NCI-H2107 (cell line): Measurements from ENCODE around the gene CELF2.
A peak's percentile ranks its signal among the peaks of the same experiment; 100 is the strongest.

Experiments used
- DNase-seq: peaks from one replicate; lab custom pipeline; 2025; lab: John Stamatoyannopoulos, UW

Gene CELF2

GRCh38 chr10:11225935-11226334 is 208.3 kb downstream of the CELF2 start:
- no peak for DNase-seq

DNA sequence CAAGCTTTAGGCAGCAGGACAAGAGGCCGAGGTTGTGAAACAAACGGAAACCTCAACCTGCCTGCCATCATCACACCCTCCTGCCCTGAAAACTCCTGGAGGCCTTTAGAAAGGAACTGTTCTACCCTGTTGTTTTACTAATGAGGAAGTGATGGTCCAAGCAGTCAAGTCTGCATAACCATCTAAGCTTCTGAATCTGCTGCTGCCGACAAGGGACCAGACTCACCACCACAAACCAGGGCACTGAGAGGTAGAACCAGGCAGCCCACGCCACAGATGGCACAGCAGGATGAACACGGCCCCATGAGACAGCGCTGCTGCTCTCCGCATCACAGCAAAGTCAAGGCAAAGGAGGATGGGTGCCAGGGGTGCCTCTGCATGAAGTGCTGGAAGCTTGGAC is 209.4 kb downstream of the CELF2 start:
- DNase-seq: no peak

DNA sequence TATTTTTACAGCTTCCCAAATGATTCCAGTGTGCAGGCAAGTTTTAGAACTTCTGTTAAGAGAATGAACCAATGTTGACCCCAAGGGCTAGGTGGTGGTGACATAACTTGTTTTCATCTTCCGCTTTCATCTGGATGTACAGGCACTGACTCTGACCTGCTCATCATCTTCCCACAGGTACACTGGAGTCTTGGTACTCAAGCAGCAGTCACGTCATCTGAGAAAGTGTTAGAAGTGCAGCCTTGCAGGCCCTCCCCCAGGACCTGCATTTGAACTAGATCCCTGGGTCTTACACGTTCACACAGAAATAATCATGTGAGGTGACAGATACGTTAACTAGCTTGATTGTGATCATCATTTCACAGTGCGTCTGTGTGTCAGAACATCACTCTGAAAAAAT is 212.2 kb downstream of the CELF2 start:
- no peak for DNase-seq

DNA sequence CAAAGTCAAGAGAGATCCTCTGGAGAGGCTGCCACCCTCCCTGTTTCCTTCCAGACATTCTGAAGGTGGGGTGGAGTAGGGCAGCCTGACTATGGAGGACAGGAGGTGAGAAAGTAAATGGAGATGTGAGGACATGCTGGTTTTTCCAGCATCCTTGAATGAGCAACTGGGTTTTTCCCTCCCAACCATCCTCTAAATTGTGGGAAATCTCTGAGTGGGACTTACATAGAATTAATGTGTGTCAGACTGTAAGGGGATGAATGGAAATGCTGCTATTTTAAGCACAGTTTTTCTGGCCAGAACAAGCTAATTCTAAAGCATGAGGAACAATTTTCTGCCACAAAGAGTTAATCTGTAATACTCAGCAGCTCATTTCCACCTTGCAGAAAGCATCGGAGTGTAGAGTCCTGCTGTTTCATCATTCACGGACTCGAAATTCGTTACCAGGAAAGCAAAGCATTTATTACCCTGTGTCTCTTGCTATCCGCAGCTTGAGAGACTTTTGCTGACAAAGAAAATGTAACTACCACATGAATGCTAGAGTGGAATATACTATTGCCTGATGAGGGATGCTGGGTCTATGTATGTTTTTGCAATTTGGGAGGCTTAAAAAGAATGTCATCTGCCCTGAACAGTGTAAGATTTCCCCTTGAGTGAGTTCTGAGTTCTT is 213.0 kb downstream of the CELF2 start:
- no peak for DNase-seq

GRCh38 chr10:11231285-11231684 is 213.6 kb downstream of the CELF2 start:
- DNase-seq: no peak

DNA sequence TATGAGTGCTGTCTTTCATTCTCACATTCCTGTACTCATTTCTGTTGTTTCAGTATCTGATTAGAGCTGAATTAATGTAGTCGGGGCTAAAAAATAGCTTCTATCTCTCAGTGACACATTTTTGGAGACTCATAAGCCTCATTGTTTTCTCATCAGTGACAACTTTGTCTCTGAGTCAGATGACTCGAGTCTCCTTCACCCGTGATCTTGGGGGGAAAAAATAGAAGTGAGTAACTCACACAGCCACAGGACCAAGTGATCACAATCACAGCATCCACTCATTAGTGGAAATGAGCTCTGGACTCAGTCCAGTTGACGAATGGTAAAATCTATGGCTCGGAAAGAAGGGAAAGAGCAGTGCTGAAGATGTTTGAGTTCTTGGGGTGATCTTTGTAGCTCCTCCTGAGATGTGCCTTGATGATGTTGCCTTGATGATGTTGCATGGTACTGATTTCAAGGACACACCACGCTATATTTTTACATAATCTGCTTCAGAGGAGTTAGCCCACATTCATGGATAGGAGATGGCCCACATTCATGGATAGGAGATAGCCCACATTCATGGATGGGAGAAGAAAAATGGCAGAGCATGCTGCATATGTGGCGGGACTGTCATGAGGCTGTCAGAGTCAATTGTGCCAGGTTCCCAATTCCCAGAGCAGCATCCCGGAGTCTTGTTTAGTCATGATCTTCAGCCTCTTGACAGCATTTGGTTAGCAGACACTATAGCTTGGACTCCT is 214.7 kb downstream of the CELF2 start:
- DNase-seq: no peak

GRCh38 chr10:11234857-11235531 is 217.3 kb downstream of the CELF2 start:
- DNase-seq: no peak

DNA sequence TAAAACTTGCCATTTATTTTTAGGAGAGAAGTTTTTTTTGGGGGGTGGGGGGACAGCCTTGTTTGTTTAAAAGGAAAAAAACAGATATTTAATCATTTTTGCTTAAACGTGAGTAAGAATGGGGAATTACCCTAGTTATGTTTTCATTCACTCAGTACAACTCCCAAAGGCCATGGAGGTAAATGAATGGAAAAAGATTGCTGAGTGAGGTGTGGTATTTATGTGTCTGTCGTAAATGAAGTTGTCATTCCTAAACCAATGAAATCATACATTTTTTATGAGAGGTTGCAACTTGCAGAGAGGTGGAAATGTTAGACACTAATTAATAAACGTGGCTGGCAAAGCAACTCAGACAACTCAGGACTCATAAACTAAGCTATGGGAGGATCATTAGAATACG is 218.1 kb downstream of the CELF2 start:
- no peak for DNase-seq

DNA sequence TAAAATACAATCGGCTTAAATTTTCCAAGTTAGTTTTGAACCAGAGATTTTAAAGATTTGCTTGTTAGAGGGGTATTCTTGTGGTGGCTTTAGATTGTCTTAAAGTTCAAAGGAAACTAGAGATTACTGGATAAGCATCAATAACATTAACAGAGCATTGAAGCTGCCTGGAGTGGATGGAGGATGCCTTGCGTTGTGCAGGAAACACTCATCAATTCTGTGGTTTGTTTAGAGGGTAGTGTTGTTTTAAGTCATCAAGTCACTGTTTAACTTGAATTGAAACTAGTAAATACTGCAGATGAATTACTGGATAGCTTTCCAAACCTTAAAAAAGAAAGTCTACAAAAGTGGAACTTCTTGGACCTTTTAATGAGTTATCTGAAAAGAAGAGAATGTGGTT is 218.6 kb downstream of the CELF2 start:
- no peak for DNase-seq

GRCh38 chr10:11237571-11237970 is 219.9 kb downstream of the CELF2 start:
- DNase-seq: no peak

GRCh38 chr10:11238893-11239292 is 221.2 kb downstream of the CELF2 start:
- DNase-seq: no peak

- DNase-seq: no peak
Measured at GRCh38 chr10:11240641-11241040, 223.0 kb downstream of the CELF2 start.

DNA sequence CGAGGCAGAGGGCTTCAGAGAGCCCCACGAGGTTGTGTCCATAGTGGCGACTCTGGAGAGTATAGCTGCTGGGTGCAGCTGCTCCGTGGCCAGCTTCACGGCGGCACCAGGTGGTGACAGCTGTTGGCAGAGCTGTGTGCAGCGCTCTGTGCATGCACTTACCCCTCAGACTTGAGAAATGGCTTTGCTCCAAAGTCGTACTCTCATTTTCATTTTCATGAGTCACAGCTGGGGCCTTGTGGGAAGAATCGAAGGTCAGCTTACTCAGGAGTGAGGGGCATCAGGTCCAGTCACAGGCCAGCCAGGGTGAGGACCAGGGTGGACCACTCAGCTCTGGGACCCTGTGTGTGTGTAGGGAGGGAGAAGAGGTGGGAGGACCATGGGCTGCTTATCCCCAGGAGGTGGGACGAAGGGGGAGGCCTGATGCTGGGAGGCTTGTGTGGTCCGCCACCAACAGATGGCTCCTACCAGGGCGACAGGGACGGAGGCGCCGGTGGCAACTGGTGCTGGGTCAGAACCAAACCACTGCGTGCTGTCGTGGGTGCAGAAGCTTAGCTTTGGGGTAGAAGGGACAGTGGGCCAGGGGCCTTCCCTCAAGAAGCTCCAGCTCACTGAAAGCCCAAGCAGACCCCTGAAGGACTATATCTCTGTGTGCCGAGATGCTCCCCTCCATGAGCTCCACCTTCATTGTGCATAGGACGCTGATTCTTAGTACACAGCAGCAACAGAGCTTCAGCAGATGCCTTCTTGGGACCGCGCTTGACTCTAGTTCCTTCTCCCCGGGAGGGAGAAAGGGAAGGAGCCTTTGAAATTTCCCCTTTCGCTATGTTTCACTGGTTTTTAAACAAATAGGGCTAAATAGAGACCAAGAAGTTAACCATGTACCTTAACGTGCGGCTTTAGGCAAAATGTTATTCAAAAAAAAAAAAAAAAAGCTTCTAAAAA is 225.0 kb downstream of the CELF2 start:
- peak; percentile 8 for DNase-seq

GRCh38 chr10:11243425-11244222 is 226.0 kb downstream of the CELF2 start:
- DNase-seq: no peak

DNA sequence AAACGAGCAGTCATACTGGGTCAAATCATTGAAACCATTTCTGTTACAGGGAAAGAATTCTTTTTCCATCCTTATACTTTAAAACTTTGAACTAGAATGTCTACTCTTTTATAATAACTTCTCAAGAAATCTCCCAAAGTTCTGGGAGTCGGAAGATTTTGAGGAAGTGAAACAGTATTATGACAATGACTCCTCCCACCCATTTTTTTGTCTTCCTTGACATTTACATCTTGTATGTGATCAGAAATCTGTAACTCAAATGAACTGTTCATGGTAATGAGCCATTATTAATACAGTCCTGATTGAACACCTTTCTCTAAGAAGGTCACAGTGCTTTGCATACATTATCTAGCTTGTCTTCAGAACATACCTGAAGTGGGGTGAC is 227.4 kb downstream of the CELF2 start:
- no peak for DNase-seq

DNA sequence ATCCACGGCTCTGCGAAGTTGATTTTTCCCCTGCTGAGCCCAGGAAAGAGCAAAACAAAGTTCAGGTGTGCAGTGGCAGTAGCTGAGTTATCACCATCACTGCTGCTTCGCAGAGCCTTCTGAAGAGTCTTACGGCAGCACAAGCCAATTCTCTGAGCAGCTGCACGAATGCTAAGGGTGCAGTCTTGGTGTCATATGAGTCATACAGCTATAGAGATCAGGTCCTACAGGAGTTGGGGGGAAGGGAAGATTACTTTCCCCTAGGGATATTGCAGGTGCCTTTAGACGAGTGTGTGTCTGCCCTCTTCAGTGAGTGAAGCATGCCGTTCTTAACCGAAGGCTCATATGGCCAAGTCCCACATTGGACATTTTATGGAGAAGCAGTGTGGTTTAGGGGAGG is 227.8 kb downstream of the CELF2 start:
- peak; percentile 38 for DNase-seq

- no peak for DNase-seq
Measured at GRCh38 chr10:11245981-11246590, 228.4 kb downstream of the CELF2 start.

DNA sequence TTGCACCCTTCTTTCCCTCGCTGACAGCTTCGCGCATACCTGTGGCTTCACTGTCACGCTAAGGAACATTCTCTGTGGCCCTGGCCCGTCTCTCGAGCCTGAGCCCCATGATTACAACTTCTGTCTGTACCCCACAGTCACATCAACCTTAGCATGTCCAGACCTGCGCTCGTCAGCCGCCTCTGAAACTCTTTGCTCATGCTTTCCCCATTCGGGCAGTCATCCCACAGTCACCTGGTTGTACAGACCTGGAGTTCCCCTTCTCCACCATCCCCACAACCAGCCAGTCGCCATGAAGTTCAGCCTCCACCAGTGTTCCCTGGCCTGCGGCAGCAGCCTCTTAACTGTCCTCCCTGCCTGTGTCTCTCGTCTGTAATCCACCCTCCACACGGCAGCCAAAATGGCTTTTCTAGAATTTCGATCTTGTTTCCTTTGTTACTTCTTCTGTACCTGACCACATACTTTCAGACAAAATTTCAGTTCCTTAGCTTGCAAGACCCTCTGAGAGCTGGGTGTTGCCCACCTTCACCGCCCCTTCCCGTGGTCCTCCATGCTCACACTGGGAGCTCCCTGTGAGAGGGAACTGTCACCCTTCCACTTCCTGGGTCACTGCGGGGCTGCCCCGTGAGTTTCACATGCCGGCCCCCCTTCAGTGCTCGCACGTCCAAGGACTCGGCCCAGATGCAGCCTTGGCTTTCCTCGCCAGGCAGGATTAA is 229.2 kb downstream of the CELF2 start:
- no peak for DNase-seq

GRCh38 chr10:11249152-11249807 is 231.6 kb downstream of the CELF2 start:
- no peak for DNase-seq

GRCh38 chr10:11249808-11250195 is 232.1 kb downstream of the CELF2 start:
- DNase-seq: no peak
